Ishikawa (cell line): ENCODE data around the gene THBS2.

ENCODE experiments used
- CEBPB ChIP-seq: IDR thresholded peaks from 2 replicates; pipeline ENCODE4 v1.6.1; 2012
- EP300 ChIP-seq: IDR thresholded peaks from 2 replicates; pipeline ENCODE4 v1.6.1; 2012; ENCODE audit warnings: borderline replicate concordance
- FOXM1 ChIP-seq: IDR thresholded peaks from 2 replicates; pipeline ENCODE4 v1.6.1; 2012; ENCODE audit warnings: low read depth, borderline replicate concordance
- MAX ChIP-seq: IDR thresholded peaks from 2 replicates; pipeline ENCODE4 v1.6.1; 2012
- RAD21 ChIP-seq: IDR thresholded peaks from 2 replicates; pipeline ENCODE4 v1.6.1; 2012; ENCODE audit warnings: low read depth
- REST ChIP-seq: IDR thresholded peaks from 2 replicates; pipeline ENCODE4 v1.6.1; 2012; ENCODE audit warnings: low read depth, mild to moderate bottlenecking
- TAF1 ChIP-seq: IDR thresholded peaks from 2 replicates; pipeline ENCODE4 v1.6.1; 2012; ENCODE audit warnings: low read depth, mild to moderate bottlenecking
- TCF12 ChIP-seq: IDR thresholded peaks from 2 replicates; pipeline ENCODE4 v1.6.1; 2012; ENCODE audit warnings: low read depth
- TEAD4 ChIP-seq: IDR thresholded peaks from 2 replicates; pipeline ENCODE4 v1.6.1; 2012
- USF1 ChIP-seq: IDR thresholded peaks from 2 replicates; pipeline ENCODE4 v1.6.1; 2012
- YY1 ChIP-seq: IDR thresholded peaks from 2 replicates; pipeline ENCODE4 v1.6.1; 2012; ENCODE audit warnings: low read depth

GRCh38 chr6:169292338-169293124, 38.9 kb upstream of the THBS2 start:
- TF ChIP-seq YY1 (no peak), MAX (no peak), CEBPB (no peak), RAD21 (no peak), EP300 (no peak), USF1 (no peak), REST (no peak), TEAD4 (no peak), TCF12 (no peak), FOXM1 (no peak), TAF1 (no peak)
